Mesenchymal stem cell (in vitro differentiated cells and primary cell): ENCODE data around the gene CBFA2T2.

ENCODE experiments used
- DNase-seq: peaks from one replicate; pipeline ENCODE4 v3.0.0-alpha.2; 2013
- H2AFZ ChIP-seq: one replicate; pipeline ENCODE4 v1.6.1; 2013; ENCODE audit warnings: low read depth, mild to moderate bottlenecking, control low read depth, inconsistent platforms, low read length, moderate library complexity
- H2AK5ac ChIP-seq: 2 replicates; pipeline ENCODE4 v1.6.1; 2013; ENCODE audit warnings: low read length, moderate library complexity, mild to moderate bottlenecking, inconsistent platforms; ENCODE audit not compliant: severe bottlenecking
- H2BK120ac ChIP-seq: one replicate; pipeline ENCODE4 v1.6.1; 2013; ENCODE audit warnings: low read depth, mild to moderate bottlenecking, inconsistent platforms, low read length, moderate library complexity
- H2BK12ac ChIP-seq, 2 experiments: one replicate each; pipeline ENCODE4 v1.6.1; 2013; ENCODE audit warnings: inconsistent platforms in 2 of 2, low read length in 2 of 2, mild to moderate bottlenecking in 2 of 2, moderate library complexity in 2 of 2, control low read depth in 1 of 2
- H2BK15ac ChIP-seq: one replicate; pipeline ENCODE4 v1.6.1; 2013; ENCODE audit warnings: mild to moderate bottlenecking, low read depth, inconsistent platforms; ENCODE audit not compliant: poor library complexity, severe bottlenecking
- H2BK5ac ChIP-seq: 2 replicates; pipeline ENCODE4 v1.6.1; 2013; ENCODE audit warnings: low read depth, mild to moderate bottlenecking, low read length, control low read depth, inconsistent platforms; ENCODE audit not compliant: poor library complexity, severe bottlenecking
- H3K14ac ChIP-seq, 2 experiments: one replicate each; pipeline ENCODE4 v1.6.1; 2013; ENCODE audit warnings: inconsistent platforms in 2 of 2, low read length in 2 of 2, control low read depth in 1 of 2, mild to moderate bottlenecking in 1 of 2, moderate library complexity in 1 of 2
- H3K18ac ChIP-seq, 2 experiments: one replicate each; pipeline ENCODE4 v1.6.1; 2013; ENCODE audit warnings: inconsistent platforms in 2 of 2, low read length in 2 of 2, control low read depth in 1 of 2, low read depth in 1 of 2, mild to moderate bottlenecking in 1 of 2
- H3K23ac ChIP-seq, 2 experiments: one replicate each; pipeline ENCODE4 v1.6.1; 2013; ENCODE audit warnings: inconsistent platforms in 2 of 2, low read length in 2 of 2, mild to moderate bottlenecking in 2 of 2, moderate library complexity in 2 of 2, control low read depth in 1 of 2
- H3K27ac ChIP-seq: 2 replicates; pipeline ENCODE4 v1.5.1; 2013; ENCODE audit warnings: mild to moderate bottlenecking, moderate library complexity, low read length, control low read depth, inconsistent platforms; ENCODE audit not compliant: poor library complexity, severe bottlenecking
- H3K27me3 ChIP-seq, 2 experiments: 2 replicates each; pipeline versions ENCODE4 v1.6.1 to v1.7.0; 2013; ENCODE audit warnings: low read length in 2 of 2, mild to moderate bottlenecking in 2 of 2, moderate library complexity in 2 of 2, control low read depth in 1 of 2, inconsistent platforms in 1 of 2; ENCODE audit not compliant: control insufficient read depth in 1 of 2, insufficient read depth in 1 of 2
- H3K36me3 ChIP-seq, 2 experiments: 2 replicates each; pipeline versions ENCODE4 v1.6.1 to v1.7.0; 2013; ENCODE audit warnings: low read length in 2 of 2, control low read depth in 1 of 2, inconsistent platforms in 1 of 2, low read depth in 1 of 2, mild to moderate bottlenecking in 1 of 2; ENCODE audit not compliant: insufficient read depth in 2 of 2, control insufficient read depth in 1 of 2
- H3K4ac ChIP-seq, 2 experiments: one replicate each; pipeline ENCODE4 v1.6.1; 2013; ENCODE audit warnings: inconsistent platforms in 2 of 2, low read length in 2 of 2, mild to moderate bottlenecking in 2 of 2, moderate library complexity in 2 of 2, control low read depth in 1 of 2, low read depth in 1 of 2
- H3K4me1 ChIP-seq: 2 replicates; pipeline ENCODE4 v1.6.1; 2013; ENCODE audit warnings: low read depth, low read length, control low read depth; ENCODE audit not compliant: control insufficient read depth, insufficient read depth
- H3K4me2 ChIP-seq: 2 replicates; pipeline ENCODE4 v1.6.1; 2013; ENCODE audit warnings: low read length, mild to moderate bottlenecking, inconsistent platforms; ENCODE audit not compliant: poor library complexity, severe bottlenecking
- H3K4me3 ChIP-seq, 2 experiments: 2 replicates each; pipeline versions ENCODE4 v1.5.1 to v1.7.0; 2013; ENCODE audit warnings: low read length in 2 of 2, mild to moderate bottlenecking in 2 of 2, control low read depth in 1 of 2, low read depth in 1 of 2; ENCODE audit not compliant: insufficient read depth in 1 of 2
- H3K79me1 ChIP-seq: replicated peaks from 2 replicates; pipeline ENCODE4 v1.6.1; 2013; ENCODE audit warnings: mild to moderate bottlenecking, control low read depth, low read length, inconsistent platforms; ENCODE audit not compliant: poor library complexity, severe bottlenecking
- H3K9ac ChIP-seq: 2 replicates; pipeline ENCODE4 v1.7.0; 2013; ENCODE audit warnings: mild to moderate bottlenecking, low read length, moderate library complexity
- H3K9me3 ChIP-seq: 2 replicates; pipeline ENCODE4 v1.7.0; 2013; ENCODE audit warnings: mild to moderate bottlenecking, low read length; ENCODE audit not compliant: control insufficient read depth
- H4K8ac ChIP-seq: one replicate; pipeline ENCODE4 v1.6.1; 2013; ENCODE audit warnings: inconsistent platforms, mild to moderate bottlenecking, low read length, moderate library complexity
- H4K91ac ChIP-seq: one replicate; pipeline ENCODE4 v1.6.1; 2013; ENCODE audit warnings: mild to moderate bottlenecking, low read length, inconsistent platforms
- WGBS: methylation state at CpG from one replicate; pipeline ENCODE4 v1.1.7; 2013; ENCODE audit warnings: mixed read lengths; 5-methylcytosine and 5-hydroxymethylcytosine counted together

Gene CBFA2T2

GRCh38 chr20:33477386-33478234, 12.3 kb upstream of the CBFA2T2 start:
- Histone ChIP-seq H2BK5ac (no peak overlapping the region), H4K8ac (no peak overlapping the region), H2AK5ac (no peak overlapping the region), H3K23ac (no peak overlapping the region), H2BK120ac (no peak overlapping the region), H3K4ac (no peak overlapping the region), H3K18ac (no peak overlapping the region), H2AFZ (no peak overlapping the region), H3K4me2 (no peak overlapping the region), H3K79me1 (no peaks in the 10 kb centered on the region), H3K4me3 (no peak overlapping the region), H3K27me3 (peaks cover 20 to 23% of the 10 kb centered on the region in 2 experiments), H3K9me3 (no peaks in the 10 kb centered on the region), H3K9ac (no peak overlapping the region), H2BK15ac (no peak overlapping the region), H3K4me1 (no peaks in the 10 kb centered on the region), H2BK12ac (no peak overlapping the region), H4K91ac (peak overlapping the region; percentile 8), H3K14ac (no peak overlapping the region), H3K27ac (no peak overlapping the region), H3K36me3 (no peaks in the 10 kb centered on the region)
- 77% methylated on average over 7 of the region's 7 CpGs for WGBS
- no peak for DNase-seq

- no peak for DNase-seq
- Histone ChIP-seq H3K79me1 (no peaks in the 10 kb centered on the region), H3K18ac (no peak overlapping the region), H3K36me3 (no peaks in the 10 kb centered on the region), H3K4me3 (no peak overlapping the region), H3K27ac (no peak overlapping the region), H2AFZ (no peak overlapping the region), H3K14ac (no peak overlapping the region), H4K8ac (no peak overlapping the region), H2BK15ac (no peak overlapping the region), H3K9me3 (no peaks in the 10 kb centered on the region), H2AK5ac (no peak overlapping the region), H2BK5ac (no peak overlapping the region), H2BK120ac (no peak overlapping the region), H4K91ac (no peak overlapping the region), H3K4ac (no peak overlapping the region), H3K4me2 (no peak overlapping the region), H2BK12ac (no peak overlapping the region), H3K4me1 (no peaks in the 10 kb centered on the region), H3K27me3 (peaks cover 6 to 10% of the 10 kb centered on the region in 2 experiments), H3K9ac (no peak overlapping the region), H3K23ac (no peak overlapping the region)
- 90% methylated on average over 5 of the region's 5 CpGs for WGBS
These were observed 9.8 kb upstream of the CBFA2T2 start for GRCh38 chr20:33480048-33480447.

GRCh38 chr20:33481431-33481941, 8.4 kb upstream of the CBFA2T2 start:
- H3K4me1 ChIP-seq: no peaks in the 10 kb centered on the region
- no peak overlapping the region for H3K27ac ChIP-seq
- H3K18ac ChIP-seq: no peak overlapping the region
- peaks cover 0 to 3% of the 10 kb centered on the region in 2 experiments for H3K27me3 ChIP-seq
- H2BK120ac ChIP-seq: no peak overlapping the region
- H3K4me2 ChIP-seq: no peak overlapping the region
- H4K8ac ChIP-seq: no peak overlapping the region
- no peak overlapping the region for H2AFZ ChIP-seq
- WGBS: 93% methylated on average over 5 of the region's 8 CpGs
- no peak overlapping the region for H2BK15ac ChIP-seq
- no peak overlapping the region for H2BK12ac ChIP-seq
- no peak overlapping the region for H3K9ac ChIP-seq
- H3K23ac ChIP-seq: no peak overlapping the region
- H3K4ac ChIP-seq: no peak overlapping the region
- H3K14ac ChIP-seq: no peak overlapping the region
- H2AK5ac ChIP-seq: no peak overlapping the region
- H4K91ac ChIP-seq: no peak overlapping the region
- no peak overlapping the region for H3K4me3 ChIP-seq
- no peaks in the 10 kb centered on the region for H3K9me3 ChIP-seq
- no peak overlapping the region for H2BK5ac ChIP-seq
- H3K36me3 ChIP-seq: no peaks in the 10 kb centered on the region
- DNase-seq: no peak
- no peaks in the 10 kb centered on the region for H3K79me1 ChIP-seq

GRCh38 chr20:33482581-33482980, 7.3 kb upstream of the CBFA2T2 start:
- Histone ChIP-seq H2BK120ac (no peak overlapping the region), H4K91ac (no peak overlapping the region), H3K79me1 (no peaks in the 10 kb centered on the region), H3K4me2 (no peak overlapping the region), H4K8ac (no peak overlapping the region), H3K4me3 (no peak overlapping the region), H3K36me3 (no peaks in the 10 kb centered on the region), H3K14ac (no peak overlapping the region), H2BK12ac (no peak overlapping the region), H3K9ac (no peak overlapping the region), H3K9me3 (no peaks in the 10 kb centered on the region), H3K23ac (no peak overlapping the region), H3K4ac (no peak overlapping the region), H3K27ac (no peak overlapping the region), H3K18ac (no peak overlapping the region), H3K27me3 (peaks cover 0 to 3% of the 10 kb centered on the region in 2 experiments), H2AFZ (no peak overlapping the region), H2AK5ac (no peak overlapping the region), H2BK5ac (no peak overlapping the region), H2BK15ac (no peak overlapping the region), H3K4me1 (no peaks in the 10 kb centered on the region)
- no peak for DNase-seq
- 90% methylated on average over 6 of the region's 6 CpGs for WGBS
